Neural progenitor cell (in vitro differentiated cells): Measurements from ENCODE around the gene SUCNR1. TPM values are rescaled to one million over a fixed set of nuclear protein-coding genes. Genes with fewer than 3 reads are reported as not detected.

Experiments
- DNase-seq: peaks from one replicate; pipeline ENCODE4 v3.0.0-alpha.2; 2016; ENCODE audit warnings: low spot score
- H2AFZ ChIP-seq: fragments of 200-600 bp; sonication (generic); replicated peaks from 2 replicates; pipeline ENCODE4 v1.6.1; 2016; ENCODE audit warnings: antibody characterized with exemption
- H3F3A ChIP-seq: fragments of 200-600 bp; sonication (generic); 2 replicates; pipeline ENCODE4 v1.6.1; 2016; ENCODE audit warnings: antibody characterized with exemption, low read depth
- H3K27ac ChIP-seq: fragments of 200-600 bp; sonication (generic); 2 replicates; pipeline ENCODE4 v1.5.1; 2016; ENCODE audit warnings: mild to moderate bottlenecking
- H3K27me3 ChIP-seq: fragments of 200-600 bp; sonication (generic); 2 replicates; pipeline ENCODE4 v1.6.1; 2016; ENCODE audit warnings: mild to moderate bottlenecking, moderate library complexity
- H3K36me3 ChIP-seq: fragments of 200-600 bp; sonication (generic); 2 replicates; pipeline ENCODE4 v1.5.1; 2016
- H3K4me1 ChIP-seq: fragments of 200-600 bp; sonication (generic); 2 replicates; pipeline ENCODE4 v1.6.1; 2016; ENCODE audit warnings: mixed run types
- H3K4me2 ChIP-seq: fragments of 200-600 bp; sonication (generic); 2 replicates; pipeline ENCODE4 v1.6.1; 2016
- H3K4me3 ChIP-seq: fragments of 200-600 bp; sonication (generic); 2 replicates; pipeline ENCODE4 v1.5.1; 2016
- H3K79me2 ChIP-seq: fragments of 200-600 bp; sonication (generic); 2 replicates; pipeline ENCODE4 v1.6.1; 2016; ENCODE audit warnings: low read depth
- H3K9ac ChIP-seq: fragments of 200-600 bp; sonication (generic); 2 replicates; pipeline ENCODE4 v1.6.1; 2016
- H3K9me3 ChIP-seq: fragments of 200-600 bp; sonication (generic); 2 replicates; pipeline ENCODE4 v1.5.1; 2016; ENCODE audit warnings: low read depth
- H4K20me1 ChIP-seq: fragments of 200-600 bp; sonication (generic); 2 replicates; pipeline ENCODE4 v1.6.1; 2016; ENCODE audit warnings: low read depth
- H3K27ac Mint-ChIP-seq: 3 replicates; pipeline ENCODE4 v1.8.0; 2021; ENCODE audit warnings: mixed read lengths
- H3K27me3 Mint-ChIP-seq: 2 replicates; pipeline ENCODE4 v1.8.0; 2022; ENCODE audit warnings: low read depth, mild to moderate bottlenecking, inconsistent platforms, moderate library complexity, mixed read lengths; ENCODE audit not compliant: insufficient read depth
- H3K36me3 Mint-ChIP-seq: 3 replicates; pipeline ENCODE4 v1.8.0; 2021; ENCODE audit warnings: mixed read lengths
- H3K4me1 Mint-ChIP-seq: 3 replicates; pipeline ENCODE4 v1.8.0; 2021; ENCODE audit warnings: mixed read lengths
- H3K4me3 Mint-ChIP-seq: 3 replicates; pipeline ENCODE4 v1.8.0; 2021; ENCODE audit warnings: mild to moderate bottlenecking, moderate library complexity, mixed read lengths
- H3K9me3 Mint-ChIP-seq: 3 replicates; pipeline ENCODE4 v1.8.0; 2020; ENCODE audit warnings: mixed read lengths
- EZH2 ChIP-seq: fragments of 200-600 bp; sonication (generic); IDR thresholded peaks from 2 replicates; pipeline ENCODE4 v1.6.1; 2017; ENCODE audit warnings: antibody characterized with exemption, mild to moderate bottlenecking, moderate library complexity
- EZH2phosphoT487 ChIP-seq: fragments of 200-600 bp; sonication (generic); IDR thresholded peaks from 2 replicates; pipeline ENCODE4 v1.6.1; 2017; ENCODE audit warnings: antibody characterized with exemption
- total RNA-seq: library from RNA; depleted of rRNA; stranded (reverse); fragments of >200 nt; gene quantifications from 2 replicates; pipeline ENCODE4 v1.2.3, GENCODE V29; 2015; ENCODE audit warnings: low replicate concordance
- TF ChIP-seq, protein P1 (sequence below): fragments of 200-600 bp; sonication (generic); IDR thresholded peaks from 2 replicates; pipeline ENCODE4 v1.5.1; 2017; ENCODE audit warnings: antibody characterized with exemption, mild to moderate bottlenecking

SUCNR1 gene
- total RNA-seq, 1 donor from 2014 or later, result not detected

DNA sequence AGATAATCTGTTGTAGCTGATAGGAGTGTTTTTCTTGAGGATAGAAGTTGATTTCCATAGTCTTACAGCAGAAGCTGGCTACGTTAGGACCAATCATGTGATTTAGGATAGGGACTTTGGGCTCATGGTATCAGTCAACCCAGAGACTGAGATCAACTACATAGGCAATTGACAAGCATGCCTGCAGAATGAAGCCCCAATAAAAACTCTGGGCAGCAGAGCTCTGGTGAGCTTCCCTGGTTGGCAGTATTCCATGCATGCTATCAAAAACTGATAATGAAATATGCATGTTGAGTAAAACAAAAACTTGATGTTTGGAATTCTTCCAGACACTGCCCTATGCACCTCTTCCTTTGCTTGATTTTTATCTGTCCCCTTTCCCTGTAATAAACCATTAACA, 38.0 kb downstream of the SUCNR1 start:
- H4K20me1 ChIP-seq, result no peaks in the 10 kb centered on the region
- H3K4me2 ChIP-seq, result no peak overlapping the region
- no peaks in the 10 kb centered on the region for H3K4me1 ChIP-seq
- H3K27me3 ChIP-seq, result no peaks in the 10 kb centered on the region
- Mint-ChIP-seq H3K4me3 (no peak overlapping the region), H3K36me3 (no peaks in the 10 kb centered on the region), H3K27me3 (no peaks in the 10 kb centered on the region), H3K9me3 (peaks cover 2% of the 10 kb centered on the region), H3K4me1 (no peaks in the 10 kb centered on the region), H3K27ac (no peak overlapping the region)
- DNase-seq, result no peak
- H3K9ac ChIP-seq, result no peak overlapping the region
- H3K9me3 ChIP-seq, result no peaks in the 10 kb centered on the region
- H2AFZ ChIP-seq, result no peak overlapping the region
- no peaks in the 10 kb centered on the region for H3K79me2 ChIP-seq
- H3K27ac ChIP-seq, result no peak overlapping the region
- H3F3A ChIP-seq, result no peaks in the 10 kb centered on the region
- H3K36me3 ChIP-seq, result no peaks in the 10 kb centered on the region
- TF ChIP-seq EZH2phosphoT487, result no peak
- TF ChIP-seq EZH2, result no peak
- TF ChIP-seq, protein P1, sequence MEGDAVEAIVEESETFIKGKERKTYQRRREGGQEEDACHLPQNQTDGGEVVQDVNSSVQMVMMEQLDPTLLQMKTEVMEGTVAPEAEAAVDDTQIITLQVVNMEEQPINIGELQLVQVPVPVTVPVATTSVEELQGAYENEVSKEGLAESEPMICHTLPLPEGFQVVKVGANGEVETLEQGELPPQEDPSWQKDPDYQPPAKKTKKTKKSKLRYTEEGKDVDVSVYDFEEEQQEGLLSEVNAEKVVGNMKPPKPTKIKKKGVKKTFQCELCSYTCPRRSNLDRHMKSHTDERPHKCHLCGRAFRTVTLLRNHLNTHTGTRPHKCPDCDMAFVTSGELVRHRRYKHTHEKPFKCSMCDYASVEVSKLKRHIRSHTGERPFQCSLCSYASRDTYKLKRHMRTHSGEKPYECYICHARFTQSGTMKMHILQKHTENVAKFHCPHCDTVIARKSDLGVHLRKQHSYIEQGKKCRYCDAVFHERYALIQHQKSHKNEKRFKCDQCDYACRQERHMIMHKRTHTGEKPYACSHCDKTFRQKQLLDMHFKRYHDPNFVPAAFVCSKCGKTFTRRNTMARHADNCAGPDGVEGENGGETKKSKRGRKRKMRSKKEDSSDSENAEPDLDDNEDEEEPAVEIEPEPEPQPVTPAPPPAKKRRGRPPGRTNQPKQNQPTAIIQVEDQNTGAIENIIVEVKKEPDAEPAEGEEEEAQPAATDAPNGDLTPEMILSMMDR, result no peak
- no peak overlapping the region for H3K4me3 ChIP-seq

DNA sequence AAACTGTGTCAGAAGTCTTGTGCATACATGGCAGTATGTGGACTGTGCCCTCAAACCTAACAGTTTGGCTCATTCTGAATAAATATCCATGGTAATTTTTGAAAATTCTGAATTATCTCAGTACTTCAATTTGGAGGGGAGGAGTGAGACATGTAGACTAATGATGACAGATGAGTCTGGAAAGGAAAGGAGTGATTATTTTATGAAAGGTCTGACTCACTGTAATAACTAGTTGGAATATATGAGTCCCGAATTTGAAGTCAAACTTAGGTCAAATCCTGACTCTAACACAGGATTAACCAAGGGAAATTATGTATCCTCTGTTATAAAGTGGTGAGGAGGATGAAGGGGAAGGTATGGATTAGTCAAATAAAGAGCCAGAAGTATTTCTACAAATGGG, 38.6 kb downstream of the SUCNR1 start:
- H3K4me3 ChIP-seq, result no peak overlapping the region
- H3K79me2 ChIP-seq, result no peaks in the 10 kb centered on the region
- no peaks in the 10 kb centered on the region for H3K4me1 Mint-ChIP-seq
- no peak overlapping the region for H3K27ac Mint-ChIP-seq
- no peaks in the 10 kb centered on the region for H3K36me3 Mint-ChIP-seq
- H4K20me1 ChIP-seq, result no peaks in the 10 kb centered on the region
- H3K9me3 ChIP-seq, result no peaks in the 10 kb centered on the region
- H3F3A ChIP-seq, result no peaks in the 10 kb centered on the region
- no peaks in the 10 kb centered on the region for H3K27me3 Mint-ChIP-seq
- DNase-seq, result no peak
- H3K27ac ChIP-seq, result no peak overlapping the region
- no peak overlapping the region for H3K4me2 ChIP-seq
- H3K9me3 Mint-ChIP-seq, result peaks cover 2% of the 10 kb centered on the region
- no peak overlapping the region for H3K4me3 Mint-ChIP-seq
- TF ChIP-seq, protein P1, result no peak
- TF ChIP-seq EZH2phosphoT487 (no peak), EZH2 (no peak)
- H3K36me3 ChIP-seq, result no peaks in the 10 kb centered on the region
- H3K9ac ChIP-seq, result no peak overlapping the region
- H2AFZ ChIP-seq, result no peak overlapping the region
- H3K4me1 ChIP-seq, result no peaks in the 10 kb centered on the region
- H3K27me3 ChIP-seq, result no peaks in the 10 kb centered on the region

DNA sequence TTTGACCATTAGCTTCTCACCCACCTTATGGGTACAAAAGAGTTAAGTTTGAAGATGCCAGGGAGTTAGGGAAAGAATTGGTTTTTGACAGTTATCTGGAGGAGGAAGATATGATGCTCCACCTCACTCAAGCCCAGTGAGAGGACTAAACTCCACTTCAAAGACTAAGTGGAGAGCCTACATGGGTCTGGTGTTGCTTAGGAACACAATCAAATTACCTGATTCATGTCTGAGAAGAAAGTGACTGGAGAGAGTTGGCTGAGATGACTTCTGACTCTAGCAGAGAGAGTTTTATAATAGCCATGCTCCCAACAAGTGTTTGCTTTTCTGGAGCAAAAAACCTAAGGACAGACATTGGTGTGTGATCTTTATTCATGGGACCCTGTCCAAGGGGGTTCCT, 43.3 kb downstream of the SUCNR1 start:
- no peak overlapping the region for H3K4me3 Mint-ChIP-seq
- no peaks in the 10 kb centered on the region for H3K79me2 ChIP-seq

More for the DNA sequence above, 43.3 kb downstream of the SUCNR1 start:
- H3K4me3 ChIP-seq, result no peak overlapping the region
- no peaks in the 10 kb centered on the region for H3K9me3 Mint-ChIP-seq
- TF ChIP-seq, protein P1, result no peak
- TF ChIP-seq EZH2phosphoT487 (no peak), EZH2 (no peak)
- no peaks in the 10 kb centered on the region for H3K27me3 ChIP-seq
- H2AFZ ChIP-seq, result no peak overlapping the region
- H3K4me2 ChIP-seq, result no peak overlapping the region
- no peaks in the 10 kb centered on the region for H4K20me1 ChIP-seq
- no peaks in the 10 kb centered on the region for H3K9me3 ChIP-seq
- H3K4me1 Mint-ChIP-seq, result no peaks in the 10 kb centered on the region
- H3F3A ChIP-seq, result no peaks in the 10 kb centered on the region
- no peaks in the 10 kb centered on the region for H3K4me1 ChIP-seq
- H3K27me3 Mint-ChIP-seq, result no peaks in the 10 kb centered on the region
- H3K36me3 ChIP-seq, result no peaks in the 10 kb centered on the region
- H3K27ac Mint-ChIP-seq, result no peak overlapping the region
- H3K36me3 Mint-ChIP-seq, result no peaks in the 10 kb centered on the region
- DNase-seq, result no peak
- no peak overlapping the region for H3K27ac ChIP-seq
- no peak overlapping the region for H3K9ac ChIP-seq
